Measurements from ENCODE around the gene SLC12A2. TPM values are rescaled to one million over a fixed set of nuclear protein-coding genes. Genes with fewer than 3 reads are reported as not detected.

The SLC12A2 gene
- polyA plus RNA-seq, 1 experiment = 4.8 TPM

DNA sequence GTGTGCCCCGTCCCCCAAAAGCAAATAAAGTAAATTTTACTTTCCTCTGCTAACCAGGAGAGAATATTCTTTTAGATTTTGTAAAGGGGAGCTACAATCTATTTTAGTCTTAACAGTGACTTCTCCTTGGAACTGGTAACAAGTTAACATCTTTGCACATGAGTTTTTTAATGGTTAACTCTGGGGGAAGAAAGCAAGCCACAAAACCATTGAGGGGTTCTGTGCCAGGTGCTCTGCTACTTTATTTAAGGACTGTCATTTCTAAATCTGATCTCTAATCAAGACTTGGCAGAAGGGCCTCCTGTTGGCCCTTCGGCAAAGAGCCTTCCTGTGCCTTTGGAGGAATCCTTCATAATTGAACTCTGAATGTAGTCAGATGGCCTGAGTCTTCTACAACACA is 153.4 kb downstream of the SLC12A2 start:
- ChIA-PET POLR2A (no interaction called here), CTCF (no interaction called here)
- no peak overlapping the region for H3K4me3 ChIP-seq (ENCODE audit: low read depth, low read length)
- TF ChIP-seq, protein P1, sequence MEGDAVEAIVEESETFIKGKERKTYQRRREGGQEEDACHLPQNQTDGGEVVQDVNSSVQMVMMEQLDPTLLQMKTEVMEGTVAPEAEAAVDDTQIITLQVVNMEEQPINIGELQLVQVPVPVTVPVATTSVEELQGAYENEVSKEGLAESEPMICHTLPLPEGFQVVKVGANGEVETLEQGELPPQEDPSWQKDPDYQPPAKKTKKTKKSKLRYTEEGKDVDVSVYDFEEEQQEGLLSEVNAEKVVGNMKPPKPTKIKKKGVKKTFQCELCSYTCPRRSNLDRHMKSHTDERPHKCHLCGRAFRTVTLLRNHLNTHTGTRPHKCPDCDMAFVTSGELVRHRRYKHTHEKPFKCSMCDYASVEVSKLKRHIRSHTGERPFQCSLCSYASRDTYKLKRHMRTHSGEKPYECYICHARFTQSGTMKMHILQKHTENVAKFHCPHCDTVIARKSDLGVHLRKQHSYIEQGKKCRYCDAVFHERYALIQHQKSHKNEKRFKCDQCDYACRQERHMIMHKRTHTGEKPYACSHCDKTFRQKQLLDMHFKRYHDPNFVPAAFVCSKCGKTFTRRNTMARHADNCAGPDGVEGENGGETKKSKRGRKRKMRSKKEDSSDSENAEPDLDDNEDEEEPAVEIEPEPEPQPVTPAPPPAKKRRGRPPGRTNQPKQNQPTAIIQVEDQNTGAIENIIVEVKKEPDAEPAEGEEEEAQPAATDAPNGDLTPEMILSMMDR (IDR thresholded peaks at IDR 0.05; ENCODE audit: insufficient read depth, low read depth, low read length) = no peak
- no peak for DNase-seq (ENCODE audit: low read depth)
- no peaks in the 10 kb centered on the region for H3K36me3 ChIP-seq (ENCODE audit: control insufficient read depth, insufficient read depth, low read length)
- peaks cover 4% of the 10 kb centered on the region for H3K27me3 ChIP-seq (ENCODE audit: control insufficient read depth, insufficient read depth, low read length)

DNA sequence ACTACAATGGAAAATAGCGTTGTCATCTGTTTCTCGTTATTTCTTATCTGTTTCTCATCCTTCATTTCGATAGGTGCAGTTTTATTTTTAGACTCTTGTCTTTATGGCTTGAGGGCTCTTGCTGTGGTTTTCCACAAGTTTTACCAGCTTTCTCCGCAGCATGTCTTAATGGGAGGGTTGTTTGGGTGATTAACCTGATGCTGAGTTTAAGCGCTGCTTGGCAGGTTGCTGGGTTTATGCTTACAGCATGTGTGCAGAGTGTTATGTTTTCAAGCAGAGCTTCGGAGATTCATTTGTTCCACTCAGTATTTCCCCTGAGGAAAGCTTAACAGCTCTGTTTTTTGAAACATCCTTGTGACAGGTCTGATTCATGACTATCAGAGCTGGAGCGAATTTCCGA is 154.0 kb downstream of the SLC12A2 start:
- CTCF ChIA-PET = no interaction called here
- Histone ChIP-seq H3K36me3 (ENCODE audit: control insufficient read depth, insufficient read depth, low read length) (no peaks in the 10 kb centered on the region), H3K27me3 (ENCODE audit: control insufficient read depth, insufficient read depth, low read length) (peaks cover 4% of the 10 kb centered on the region), H3K4me3 (ENCODE audit: low read depth, low read length) (no peak overlapping the region)
- DNase-seq (ENCODE audit: low read depth) = no peak
- TF ChIP-seq, protein P1 (IDR thresholded peaks at IDR 0.05; ENCODE audit: insufficient read depth, low read depth, low read length) = no peak
- POLR2A ChIA-PET = interaction anchor here (0.6 kb wide), 1 partner anchor 482 kb away, joined by 10 read pairs; no protein-coding TSS in a partner anchor

Data from BJ (cell line).